T47D (cell line): ENCODE measurements around the gene ARFIP1.
"Not testable (repeated sequence)": the region's sequence is repeated elsewhere in the genome, so short reads cannot be mapped to it uniquely, and the experiment has no call there.

Source experiments
- DNase-seq, 2 experiments: peaks; one replicate each; pipeline versions ENCODE4 v3.0.0 to v3.0.0-alpha.2; 2011 to 2012; ENCODE audit warnings: low read depth in 1 of 2, low spot score in 1 of 2
- JUND ChIP-seq: IDR thresholded peaks from 2 replicates; pipeline ENCODE4 v1.6.1; 2012; ENCODE audit warnings: low read depth
- in situ Hi-C: cut with HindIII; loops from 2 replicates; pipeline ENCODE4 v1.10.0; 2016; ENCODE audit warnings: low sequenced_read_pairs, low pct_unique_long_range_greater_than_20kb

ARFIP1 gene

DNA sequence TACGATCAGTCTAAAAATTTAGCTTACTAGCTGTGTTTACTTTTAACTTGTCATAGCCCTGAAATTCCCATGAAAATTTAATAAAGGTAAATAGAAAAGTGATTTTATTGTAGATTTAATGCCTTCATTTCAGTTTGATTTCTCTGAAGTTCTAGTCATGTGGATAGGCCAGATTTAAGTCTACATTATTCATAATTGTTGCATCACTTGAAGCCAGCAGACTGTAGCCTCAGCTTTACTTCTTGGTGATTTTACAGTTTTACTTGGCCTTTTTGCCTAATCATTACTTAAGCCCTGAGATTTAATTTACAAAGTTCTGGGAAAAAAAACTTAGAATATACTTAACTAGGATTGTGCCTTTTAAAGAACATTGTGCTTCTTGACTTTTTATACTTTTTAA is 82.9 kb downstream of the ARFIP1 start:
- DNase-seq = no peak
- in situ Hi-C loops = no loop called here
- no peak for TF ChIP-seq JUND

DNA sequence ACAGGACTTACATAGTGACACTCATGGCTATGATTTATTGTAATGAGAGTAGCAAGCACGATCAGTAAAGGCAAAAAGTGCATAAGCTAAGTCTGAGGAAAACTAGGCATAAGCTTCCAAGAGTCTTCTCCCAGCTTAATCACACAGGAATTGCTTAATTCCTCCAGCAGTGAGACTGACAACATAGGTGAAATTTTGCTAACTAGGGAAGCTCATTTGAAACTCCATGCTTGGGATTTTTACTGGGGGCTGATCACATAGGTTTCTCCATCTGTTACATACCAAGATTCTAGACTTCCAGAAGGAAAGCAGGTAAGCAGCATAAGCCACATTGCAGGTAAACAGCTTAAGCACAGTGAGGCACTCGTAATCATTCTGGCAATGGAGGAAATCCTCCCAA is 84.6 kb downstream of the ARFIP1 start:
- DNase-seq = no peak
- in situ Hi-C loops = no loop called here
- TF ChIP-seq JUND = no peak

DNA sequence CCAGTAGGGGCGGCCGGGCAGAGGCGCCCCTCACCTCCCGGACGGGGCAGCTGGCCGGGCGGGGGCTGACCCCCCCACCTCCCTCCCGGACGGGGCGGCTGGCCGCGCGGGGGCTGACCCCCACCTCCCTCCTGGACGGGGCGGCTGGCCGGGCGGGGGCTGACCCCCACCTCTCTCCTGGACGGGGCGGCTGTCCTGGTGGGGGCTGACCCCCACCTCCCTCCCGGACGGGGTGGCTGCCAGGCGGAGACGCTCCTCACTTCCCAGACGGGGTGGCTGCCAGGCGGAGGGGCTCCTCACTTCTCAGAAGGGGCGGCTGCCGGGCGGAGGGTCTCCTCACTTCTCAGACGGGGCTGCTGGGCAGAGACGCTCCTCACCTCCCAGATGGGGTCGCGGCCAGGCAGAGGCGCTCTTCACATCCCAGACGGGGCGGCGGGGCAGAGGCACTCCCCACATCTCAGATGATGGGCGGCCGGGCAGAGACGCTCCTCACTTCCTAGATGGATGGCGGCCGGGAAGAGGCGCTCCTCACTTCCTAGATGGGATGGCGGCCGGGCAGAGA is 86.8 kb downstream of the ARFIP1 start:
- DNase-seq, in situ Hi-C loops: not testable (repeated sequence)

DNA sequence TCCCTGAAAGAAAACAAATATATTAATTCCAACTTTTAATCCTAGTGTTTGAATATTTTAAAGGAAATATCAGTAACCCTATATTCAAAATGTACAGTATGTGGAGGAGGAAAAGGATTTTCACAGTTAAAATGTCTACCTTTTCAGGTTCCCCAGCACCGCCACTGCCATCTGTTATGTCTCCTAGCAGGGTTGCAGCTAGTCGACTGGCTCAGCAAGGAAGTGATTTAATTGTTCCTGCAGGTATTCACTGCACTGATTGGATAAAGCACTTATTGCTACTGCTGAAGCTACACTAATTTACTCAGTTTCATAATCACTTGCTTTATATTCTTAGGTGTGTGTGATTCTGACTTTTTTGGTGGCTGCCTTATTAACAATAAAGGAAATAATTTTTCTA is 90.9 kb downstream of the ARFIP1 start:
- in situ Hi-C loops = no loop called here
- DNase-seq = no peak
- TF ChIP-seq JUND = no peak

DNA sequence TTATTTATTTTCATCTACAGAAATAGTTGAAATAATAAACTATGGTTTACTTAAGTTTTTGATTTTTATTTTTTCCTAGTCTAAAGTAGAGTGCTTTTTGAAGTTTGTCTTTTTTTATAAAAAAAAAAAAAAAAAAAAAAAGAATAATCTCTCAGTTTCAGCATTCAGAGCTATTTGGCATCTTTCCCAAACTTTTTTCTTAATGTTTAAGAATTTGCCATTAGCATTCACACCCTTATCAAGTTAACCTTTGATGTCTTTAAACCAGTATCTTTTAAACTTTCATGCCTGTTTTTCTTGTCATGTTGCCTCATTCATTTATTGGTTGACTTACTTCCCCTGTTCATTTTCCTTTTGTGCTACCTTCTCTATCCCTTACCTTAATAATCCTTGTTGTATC is 95.5 kb downstream of the ARFIP1 start:
- no peak for DNase-seq
- TF ChIP-seq JUND = no peak
- in situ Hi-C loops = no loop called here

DNA sequence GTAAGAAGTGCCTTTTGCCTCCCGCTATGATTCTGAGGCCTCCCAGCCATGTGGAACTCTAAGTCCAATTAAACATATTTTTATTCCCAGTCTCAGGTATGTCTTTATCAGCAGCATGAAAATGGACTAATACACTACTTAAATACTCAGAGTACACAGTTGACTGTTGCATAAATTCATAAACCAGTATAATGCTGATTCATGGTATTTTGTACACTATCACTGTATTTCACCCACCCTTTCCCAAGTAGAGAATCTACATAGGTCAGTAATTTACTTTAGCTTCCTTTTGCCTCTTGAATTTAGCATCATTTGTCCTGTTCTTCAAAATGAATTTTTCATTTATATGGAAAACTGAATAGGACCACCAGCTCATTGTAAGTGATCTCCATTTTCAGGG is 98.1 kb downstream of the ARFIP1 start:
- no peak for TF ChIP-seq JUND
- DNase-seq = no peak
- in situ Hi-C loops = no loop called here

DNA sequence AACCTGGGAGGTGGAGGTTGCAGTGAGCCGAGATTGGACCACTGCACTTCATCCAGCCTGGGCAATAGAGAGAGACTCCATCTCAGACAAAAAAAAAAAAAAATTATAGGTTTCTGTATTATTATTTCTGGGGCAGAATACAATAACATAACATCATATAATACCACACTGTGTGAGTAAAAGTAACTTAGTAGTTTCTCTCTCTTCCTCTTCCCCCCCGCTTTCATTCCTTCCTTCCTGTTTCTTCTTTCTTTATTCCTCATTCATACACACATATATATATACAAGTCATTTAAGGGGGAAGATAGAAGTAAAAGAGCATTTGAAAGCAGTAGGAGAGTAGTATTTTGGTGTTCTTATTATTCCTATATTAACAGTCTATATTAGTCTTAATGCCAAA is 100.5 kb downstream of the ARFIP1 start:
- TF ChIP-seq JUND = no peak
- in situ Hi-C loops = no loop called here
- DNase-seq = no peak

DNA sequence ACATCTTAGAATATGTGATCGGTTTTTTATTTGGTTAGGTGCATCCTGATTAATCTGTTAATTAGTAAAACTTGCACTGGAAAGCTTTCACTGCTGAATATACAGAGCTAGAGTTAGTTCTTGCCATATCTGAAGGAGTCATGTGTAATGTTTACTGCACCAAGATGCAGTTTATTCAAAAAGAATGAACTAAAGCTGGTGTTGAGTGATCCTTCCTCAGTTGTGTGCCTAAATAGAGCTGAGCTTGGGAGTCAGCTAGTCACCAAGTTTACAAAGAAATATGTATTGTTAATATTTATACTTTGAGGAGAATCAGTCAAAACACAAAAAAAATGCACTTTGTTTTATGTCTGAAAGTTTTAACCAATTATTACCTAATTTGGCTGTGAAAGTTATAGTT is 102.2 kb downstream of the ARFIP1 start:
- no peak for TF ChIP-seq JUND
- in situ Hi-C loops = no loop called here
- no peak for DNase-seq

DNA sequence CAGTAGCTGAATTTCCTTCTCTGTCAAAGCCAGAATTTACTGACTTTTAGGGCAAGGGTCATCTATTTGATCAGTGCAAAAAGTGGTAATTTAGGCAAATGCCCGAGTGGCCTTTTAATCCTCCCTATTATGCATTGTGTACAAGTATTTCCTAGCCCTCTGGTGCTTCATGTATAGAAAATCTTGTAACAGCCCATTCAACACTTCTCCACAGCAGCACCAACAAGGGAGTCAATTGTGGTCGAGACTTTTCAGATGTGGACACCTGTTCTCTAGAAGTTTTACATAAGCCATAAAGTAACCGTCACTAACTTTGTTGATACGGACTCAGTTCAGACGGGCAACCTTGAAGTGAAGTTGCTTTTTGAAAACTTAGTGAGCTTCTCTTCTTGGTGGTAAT is 105.4 kb downstream of the ARFIP1 start:
- no peak for TF ChIP-seq JUND
- DNase-seq = no peak
- in situ Hi-C loops = no loop called here

DNA sequence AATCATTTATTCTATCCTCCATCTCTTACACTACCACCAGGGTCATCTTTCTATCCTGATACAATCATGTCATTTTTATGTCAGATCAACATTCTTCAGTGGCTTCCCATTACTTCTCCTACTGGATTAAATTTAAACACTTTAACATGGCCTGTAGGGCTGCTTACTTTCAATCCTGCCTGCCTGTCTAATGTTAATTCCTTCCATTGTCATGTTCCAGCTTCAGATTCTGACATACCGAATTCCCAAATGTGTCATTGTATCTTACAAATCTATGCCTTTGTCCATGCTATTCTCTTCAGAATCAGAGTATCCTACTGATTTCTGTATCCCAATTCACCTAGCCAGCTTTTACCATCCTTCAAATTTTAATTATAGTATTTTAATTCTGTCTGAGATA is 106.4 kb downstream of the ARFIP1 start:
- no peak for DNase-seq
- TF ChIP-seq JUND = no peak
- in situ Hi-C loops = no loop called here

DNA sequence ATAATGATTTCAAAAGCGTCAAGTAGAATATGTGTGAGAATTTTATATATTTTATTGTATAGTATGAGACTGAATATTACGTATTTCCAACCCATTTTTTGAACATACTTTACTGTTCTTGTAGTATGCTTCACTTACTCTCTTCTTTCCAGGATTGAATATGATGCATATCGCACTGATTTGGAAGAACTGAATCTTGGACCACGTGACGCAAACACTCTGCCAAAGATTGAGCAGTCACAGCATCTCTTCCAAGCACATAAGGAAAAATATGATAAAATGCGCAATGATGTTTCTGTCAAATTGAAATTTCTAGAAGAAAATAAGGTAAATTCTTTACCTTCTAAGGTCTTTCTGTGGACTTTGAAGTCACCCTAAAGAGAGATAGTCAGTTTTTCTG is 108.2 kb downstream of the ARFIP1 start:
- in situ Hi-C loops = no loop called here
- DNase-seq = no peak
- no peak for TF ChIP-seq JUND

DNA sequence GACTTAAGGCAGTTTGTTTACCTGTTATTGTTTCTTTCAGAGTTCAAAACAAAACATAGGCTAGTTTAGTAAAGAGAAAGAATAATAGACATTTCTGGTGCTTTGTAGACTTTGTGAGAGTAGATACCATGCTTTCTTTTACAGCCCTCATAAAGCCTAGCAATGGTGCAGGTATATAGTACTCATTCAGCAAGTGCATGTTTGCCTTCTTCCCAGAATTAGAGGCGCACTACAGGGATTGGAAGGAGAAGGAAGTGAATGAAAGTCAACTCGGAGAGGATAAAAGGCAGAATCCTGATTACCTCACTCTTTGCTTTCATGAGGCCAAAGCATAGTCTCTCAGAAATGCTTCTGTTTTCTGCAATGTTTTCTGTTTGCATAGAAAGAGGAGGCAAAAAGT is 113.2 kb downstream of the ARFIP1 start:
- no peak for TF ChIP-seq JUND
- in situ Hi-C loops = no loop called here
- no peak for DNase-seq

DNA sequence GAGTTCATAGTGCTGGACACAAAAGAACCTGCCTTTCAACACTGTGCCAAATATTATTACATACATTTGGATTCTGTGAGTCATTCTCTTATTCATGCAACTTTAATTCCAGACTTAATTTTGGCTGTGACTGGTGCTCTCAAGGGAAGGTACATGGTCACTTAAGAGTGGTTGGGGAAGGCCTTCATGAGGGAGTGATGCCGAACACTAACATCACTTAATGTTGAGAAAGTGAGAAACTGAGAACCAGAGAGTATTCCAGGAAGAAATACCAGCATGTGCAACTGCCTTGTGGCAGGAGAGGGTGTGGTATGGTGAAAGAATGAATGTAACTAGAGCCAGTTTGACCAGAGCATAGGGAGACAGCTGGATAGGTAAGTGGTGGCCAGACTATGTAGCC is 114.9 kb downstream of the ARFIP1 start:
- in situ Hi-C loops = no loop called here
- no peak for TF ChIP-seq JUND

DNA sequence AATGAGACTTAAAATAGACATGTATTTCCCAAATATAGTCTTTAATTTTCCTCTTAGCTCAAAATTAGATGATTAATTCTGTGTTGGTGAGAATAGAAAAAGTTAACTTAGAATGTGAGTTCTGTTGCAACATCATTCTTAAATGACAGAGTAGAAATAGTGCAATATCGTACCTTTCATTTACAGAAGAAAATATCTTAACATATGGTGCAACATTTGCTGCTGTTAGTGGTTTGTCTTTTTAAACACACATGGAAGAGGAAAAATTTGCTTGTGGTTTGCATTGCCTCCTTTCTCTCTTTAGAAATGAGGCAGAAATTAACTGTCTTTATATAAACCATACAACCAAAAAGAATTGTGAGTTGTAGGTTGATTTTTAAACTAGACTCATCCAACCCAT is 117.1 kb downstream of the ARFIP1 start:
- TF ChIP-seq JUND = no peak
- in situ Hi-C loops = no loop called here
- DNase-seq = no peak

More for the DNA sequence above, 114.9 kb downstream of the ARFIP1 start:
- DNase-seq = no peak

DNA sequence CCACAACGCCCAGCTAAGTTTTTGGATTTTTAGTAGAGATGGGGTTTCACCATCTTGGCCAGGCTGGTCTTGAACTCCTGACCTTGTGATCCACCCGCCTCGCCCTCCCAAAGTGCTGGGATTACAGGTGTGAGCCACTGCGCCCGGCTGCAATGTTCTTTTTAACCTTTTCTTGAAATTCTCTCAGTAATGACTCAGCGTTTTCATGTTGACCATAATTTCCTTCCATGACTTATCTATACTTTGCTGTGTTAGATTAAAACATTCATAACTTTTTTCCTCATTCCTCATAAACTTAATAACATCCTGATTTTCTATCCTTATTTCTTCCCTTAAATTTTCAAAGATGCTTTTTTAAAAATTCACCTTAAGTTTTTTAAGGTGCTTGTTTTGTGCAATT is 118.4 kb downstream of the ARFIP1 start:
- DNase-seq, in situ Hi-C loops: not testable (repeated sequence)
